Uterus (tissue), 4 donors: Measurements from ENCODE around the gene CFAP52. TPM values are rescaled to one million over a fixed set of nuclear protein-coding genes. Genes with fewer than 3 reads are reported as not detected.
A peak's percentile ranks its signal among the peaks of the same experiment; 100 is the strongest.
"Not testable (repeated sequence)": the region's sequence is repeated elsewhere in the genome, so short reads cannot be mapped to it uniquely, and the experiment has no call there.

Source experiments
- DNase-seq, 2 donors: peaks; one replicate each; pipeline ENCODE4 v3.0.0-alpha.2; 2019 to 2020
- H3K27ac ChIP-seq, 2 donors: fragments of 200-600 bp; sonication (generic); 1 replicate in 1 of 2; 2 replicates in 1 of 2; pipeline ENCODE4 v1.5.1; 2016 to 2018
- H3K27me3 ChIP-seq, 2 donors: fragments of 200-600 bp; sonication (generic); one replicate each; pipeline ENCODE4 v1.5.1; 2018 to 2019; ENCODE audit warnings: control low read depth in 1 of 2
- H3K36me3 ChIP-seq, 2 donors: fragments of 200-600 bp; sonication (generic); one replicate each; pipeline ENCODE4 v1.5.1; 2019; ENCODE audit warnings: control low read depth in 1 of 2
- H3K4me1 ChIP-seq, 2 donors: fragments of 200-600 bp; sonication (generic); one replicate each; pipeline ENCODE4 v1.5.1; 2018 to 2019; ENCODE audit warnings: control low read depth in 1 of 2
- H3K4me3 ChIP-seq, 2 donors: fragments of 200-600 bp; sonication (generic); 1 replicate in 1 of 2; 2 replicates in 1 of 2; pipeline ENCODE4 v1.5.1; 2018 to 2019; ENCODE audit warnings: mild to moderate bottlenecking in 1 of 2
- H3K9me3 ChIP-seq, 2 donors: fragments of 200-600 bp; sonication (generic); one replicate each; pipeline ENCODE4 v1.5.1; 2019; ENCODE audit warnings: control low read depth in 1 of 2
- CTCF ChIP-seq, 4 experiments: fragments of 200-600 bp in 2 of 4; fragments of 450-650 bp in 2 of 4; sonication (generic) in 2 of 4; IDR thresholded peaks; one replicate each; pipeline ENCODE4 v1.5.1; 2016 to 2019; ENCODE audit warnings: antibody characterized with exemption in 4 of 4, mild to moderate bottlenecking in 2 of 4, moderate library complexity in 1 of 4
- POLR2A ChIP-seq, 2 donors: fragments of 450-650 bp; IDR thresholded peaks; one replicate each; pipeline ENCODE4 v1.6.1; 2016; ENCODE audit warnings: antibody characterized with exemption in 2 of 2, mild to moderate bottlenecking in 1 of 2, moderate library complexity in 1 of 2
- intact Hi-C: fragments of 100-400 bp; cut with DNase I; formaldehyde crosslinking; loops from one replicate; pipeline ENCODE4 v1.15.1; 2023; ENCODE audit warnings: low total_unique reads
- total RNA-seq, 4 donors: library from RNA; depleted of rRNA in 3 of 4; stranded (reverse); fragments of >200 nt in 3 of 4; gene quantifications; one replicate each; pipeline versions ENCODE4 v1.1.0 to v1.2.4, GENCODE V29; 2014 to 2023
- donor health status: DM: yes; HTN: yes; CAD: no.

CFAP52 gene
- total RNA-seq, 4 donors from 2014 or later = 1.0 to 9.4 TPM; not detected in 2

- no peak for TF ChIP-seq POLR2A (IDR thresholded peaks at IDR 0.05)
- TF ChIP-seq CTCF (IDR thresholded peaks at IDR 0.05) = no peak
- H3K27me3 ChIP-seq = no peaks in the 10 kb centered on the region
- no peak for DNase-seq
- no peak overlapping the region for H3K27ac ChIP-seq
- no peaks in the 10 kb centered on the region for H3K36me3 ChIP-seq
- no peaks in the 10 kb centered on the region for H3K9me3 ChIP-seq
- intact Hi-C loops = no loop called here
- H3K4me3 ChIP-seq = no peak overlapping the region
- H3K4me1 ChIP-seq = no peaks in the 10 kb centered on the region
Measured at GRCh38 chr17:9635340-9635739, 58.9 kb downstream of the CFAP52 start.

GRCh38 chr17:9636501-9636900, 60.1 kb downstream of the CFAP52 start:
- Histone ChIP-seq H3K9me3 (no peaks in the 10 kb centered on the region), H3K27ac (no peak overlapping the region), H3K27me3 (no peaks in the 10 kb centered on the region), H3K4me3 (no peak overlapping the region), H3K36me3 (no peaks in the 10 kb centered on the region), H3K4me1 (no peaks in the 10 kb centered on the region)
- DNase-seq = no peak
- intact Hi-C loops = no loop called here
- TF ChIP-seq POLR2A (IDR thresholded peaks at IDR 0.05) (no peak), CTCF (IDR thresholded peaks at IDR 0.05) (no peak)

- intact Hi-C loops, H3K9me3 ChIP-seq, H3K36me3 ChIP-seq, DNase-seq, H3K4me3 ChIP-seq, H3K27me3 ChIP-seq, H3K4me1 ChIP-seq, H3K27ac ChIP-seq: not testable (repeated sequence)
Measured at GRCh38 chr17:9640388-9640787, 63.9 kb downstream of the CFAP52 start.

- intact Hi-C loops = no loop called here
- Histone ChIP-seq H3K27ac (no peak overlapping the region), H3K4me1 (peaks cover 0 to 7% of the 10 kb centered on the region in 2 donors), H3K4me3 (no peak overlapping the region), H3K36me3 (no peaks in the 10 kb centered on the region), H3K9me3 (no peaks in the 10 kb centered on the region), H3K27me3 (peaks cover 0 to 16% of the 10 kb centered on the region in 2 donors)
- TF ChIP-seq POLR2A (IDR thresholded peaks at IDR 0.05) (no peak), CTCF (IDR thresholded peaks at IDR 0.05) (no peak)
- DNase-seq = no peak
Measured at GRCh38 chr17:9643611-9644010, 67.2 kb downstream of the CFAP52 start.

- Histone ChIP-seq H3K36me3 (no peaks in the 10 kb centered on the region), H3K27me3 (peaks cover 0 to 16% of the 10 kb centered on the region in 2 donors)
- TF ChIP-seq CTCF (IDR thresholded peaks at IDR 0.05) (no peak), POLR2A (IDR thresholded peaks at IDR 0.05) (peak in 1 of 2 donors; percentile 35)
Measured at GRCh38 chr17:9644910-9645751, 68.7 kb downstream of the CFAP52 start, which contains the start of gene USP43. Gene USP43 (plus strand): TSS chr17:9645517. CDS start chr17:9645633, 116 bp downstream.

More at GRCh38 chr17:9644910-9645751, 68.7 kb downstream of the CFAP52 start, which contains the start of gene USP43:
- intact Hi-C loops = no loop called here
- Histone ChIP-seq H3K4me1 (peaks cover 0 to 7% of the 10 kb centered on the region in 2 donors), H3K4me3 (peak within 1 kb of the TSS; percentile 22 to 34), H3K9me3 (no peaks in the 10 kb centered on the region), H3K27ac (no peak within 1 kb of the TSS)
- no peak for DNase-seq
